ENCODE data around the gene MPPE1. TPM values are rescaled to one million over a fixed set of nuclear protein-coding genes. Genes with fewer than 3 reads are reported as not detected.

MPPE1 gene
- total RNA-seq, 1 experiment from 2014 or later, result 36.4 TPM

DNA sequence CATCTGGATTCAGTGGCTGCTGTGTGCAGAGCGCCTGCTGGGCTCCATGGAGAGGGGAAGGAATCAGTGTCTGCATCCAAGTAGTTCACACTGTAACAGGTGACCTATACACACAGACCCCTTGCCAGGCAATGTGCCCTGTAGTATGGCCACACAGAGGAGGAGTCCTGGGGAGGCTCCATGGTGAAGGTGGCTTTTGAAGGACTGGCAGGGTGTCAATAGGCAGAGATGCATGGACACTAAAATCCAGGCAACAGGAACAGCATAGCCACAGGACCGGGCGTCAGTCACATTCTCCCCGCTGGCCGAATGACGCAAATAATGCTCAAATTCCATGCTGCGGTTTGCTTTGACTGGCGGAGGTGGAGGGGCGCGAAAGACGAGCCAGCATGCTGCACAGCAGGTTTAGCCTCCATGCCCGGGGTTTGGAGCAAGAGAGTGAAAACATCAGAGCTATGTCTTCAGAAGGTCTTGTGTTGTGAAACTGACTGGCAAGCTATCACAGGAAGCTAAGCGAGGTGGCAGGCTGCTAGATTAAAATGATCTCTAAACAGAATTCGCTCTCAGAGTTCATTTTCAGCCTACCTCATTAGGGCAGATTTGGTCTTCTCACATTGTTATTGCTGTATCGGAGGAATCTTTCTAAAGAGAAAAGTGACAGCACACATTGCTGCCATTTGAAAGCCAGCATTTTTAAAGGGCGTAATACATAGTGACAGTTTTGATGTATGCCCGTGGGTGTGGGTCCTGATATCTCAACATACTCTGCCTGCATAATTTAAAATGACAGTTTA lies 58.1 kb downstream of the MPPE1 start:
- Histone ChIP-seq H3K27me3 (replicated peaks) (no peaks in the 10 kb centered on the region), H3K4me3 (peak overlapping the region; percentile 73), H3K9me3 (replicated peaks) (no peaks in the 10 kb centered on the region), H3K36me3 (peaks cover 8% of the 10 kb centered on the region), H3K27ac (peak overlapping the region; percentile 91), H3K4me1 (replicated peaks) (peaks cover 20% of the 10 kb centered on the region)
- peak; percentile 80 to 85 for DNase-seq (ENCODE audit: low read depth in 1 of 2, low spot score in 2 of 2)

GRCh38 chr18:11849279-11849678 lies 58.8 kb downstream of the MPPE1 start:
- Histone ChIP-seq H3K9me3 (replicated peaks) (no peaks in the 10 kb centered on the region), H3K27me3 (replicated peaks) (no peaks in the 10 kb centered on the region), H3K4me1 (replicated peaks) (peaks cover 20% of the 10 kb centered on the region), H3K27ac (peak overlapping the region; percentile 91), H3K4me3 (no peak overlapping the region), H3K36me3 (peaks cover 8% of the 10 kb centered on the region)
- no peak for DNase-seq (ENCODE audit: low read depth in 1 of 2, low spot score in 2 of 2)

DNA sequence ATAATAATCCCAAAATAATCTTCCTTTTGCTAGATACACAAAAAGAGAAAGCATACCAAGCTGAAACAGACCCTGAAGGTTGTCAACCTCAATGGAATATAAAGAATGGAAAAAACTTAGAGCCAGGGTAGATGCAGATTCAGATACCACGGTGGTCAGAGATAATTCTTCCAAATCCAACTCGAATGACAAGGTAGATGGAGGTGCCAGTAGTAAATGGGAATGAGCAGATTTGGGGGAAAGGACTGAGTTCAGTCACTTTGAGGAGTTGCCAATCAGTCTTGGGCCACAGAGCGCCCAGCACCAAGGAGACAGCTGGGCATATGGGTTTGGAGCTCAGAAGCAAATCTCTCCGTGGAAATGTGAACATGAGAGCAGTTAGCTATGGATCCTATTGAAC lies 60.3 kb downstream of the MPPE1 start:
- Histone ChIP-seq H3K9me3 (replicated peaks) (no peaks in the 10 kb centered on the region), H3K27ac (no peak overlapping the region), H3K36me3 (peaks cover 4% of the 10 kb centered on the region), H3K27me3 (replicated peaks) (no peaks in the 10 kb centered on the region), H3K4me1 (replicated peaks) (peaks cover 18% of the 10 kb centered on the region), H3K4me3 (no peak overlapping the region)
- DNase-seq (ENCODE audit: low read depth in 1 of 2, low spot score in 2 of 2), result no peak

GRCh38 chr18:11845654-11846053 lies 62.5 kb downstream of the MPPE1 start:
- Histone ChIP-seq H3K27me3 (replicated peaks) (no peaks in the 10 kb centered on the region), H3K36me3 (no peaks in the 10 kb centered on the region), H3K4me1 (replicated peaks) (peaks cover 11% of the 10 kb centered on the region), H3K27ac (no peak overlapping the region), H3K9me3 (replicated peaks) (no peaks in the 10 kb centered on the region), H3K4me3 (no peak overlapping the region)
- DNase-seq (ENCODE audit: low read depth in 1 of 2, low spot score in 2 of 2), result no peak

DNA sequence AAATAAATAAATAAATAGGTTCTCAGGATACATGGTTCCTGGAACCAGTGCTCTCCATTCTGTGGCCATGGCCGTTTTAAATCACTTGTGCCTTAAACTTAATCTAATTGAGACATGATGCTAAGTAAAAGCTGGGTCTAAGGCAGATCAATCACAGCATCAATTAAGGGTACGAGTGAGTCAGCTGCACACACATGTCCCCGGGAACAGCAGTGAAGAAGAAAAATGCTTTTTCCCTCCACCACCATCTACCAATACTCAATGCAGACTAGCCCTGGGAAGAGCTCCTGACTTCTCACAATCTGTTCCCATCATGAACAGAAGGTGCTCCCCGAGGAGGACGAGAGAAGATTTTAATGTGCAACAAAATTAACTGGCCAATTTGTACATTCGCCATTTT lies 63.7 kb downstream of the MPPE1 start:
- Histone ChIP-seq H3K36me3 (no peaks in the 10 kb centered on the region), H3K9me3 (replicated peaks) (no peaks in the 10 kb centered on the region), H3K4me1 (replicated peaks) (peaks cover under 1% of the 10 kb centered on the region), H3K27ac (no peak overlapping the region), H3K4me3 (no peak overlapping the region), H3K27me3 (replicated peaks) (no peaks in the 10 kb centered on the region)
- no peak for DNase-seq (ENCODE audit: low read depth in 1 of 2, low spot score in 2 of 2)

- DNase-seq (ENCODE audit: low read depth in 1 of 2, low spot score in 2 of 2), result no peak
- Histone ChIP-seq H3K4me1 (replicated peaks) (no peaks in the 10 kb centered on the region), H3K27me3 (replicated peaks) (no peaks in the 10 kb centered on the region), H3K27ac (no peak overlapping the region), H3K4me3 (no peak overlapping the region), H3K36me3 (no peaks in the 10 kb centered on the region), H3K9me3 (replicated peaks) (no peaks in the 10 kb centered on the region)
These were observed 65.6 kb downstream of the MPPE1 start for GRCh38 chr18:11842562-11842961.

DNA sequence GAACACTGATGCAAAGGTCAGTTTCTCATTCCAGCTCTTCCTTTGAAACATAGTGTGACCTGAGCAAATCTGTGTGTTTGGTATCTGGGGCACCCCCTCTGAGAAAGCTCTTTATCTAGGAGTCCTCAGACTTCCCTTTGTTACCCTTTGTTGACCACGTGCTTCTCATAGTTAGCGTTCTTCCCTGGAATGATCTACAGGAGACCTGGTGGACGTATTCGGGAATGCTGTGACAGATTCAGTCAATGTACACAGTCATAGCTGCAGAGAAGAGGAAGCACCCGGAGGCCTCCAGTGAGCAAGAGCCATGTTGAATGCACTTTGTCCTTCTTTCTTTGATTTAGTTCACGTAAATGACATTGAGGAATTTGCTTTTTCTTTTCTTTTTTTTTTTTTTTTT lies 67.6 kb downstream of the MPPE1 start:
- DNase-seq (ENCODE audit: low read depth in 1 of 2, low spot score in 2 of 2), result no peak
- Histone ChIP-seq H3K4me1 (replicated peaks) (no peaks in the 10 kb centered on the region), H3K27ac (no peak overlapping the region), H3K9me3 (replicated peaks) (no peaks in the 10 kb centered on the region), H3K36me3 (no peaks in the 10 kb centered on the region), H3K4me3 (no peak overlapping the region), H3K27me3 (replicated peaks) (no peaks in the 10 kb centered on the region)

DNA sequence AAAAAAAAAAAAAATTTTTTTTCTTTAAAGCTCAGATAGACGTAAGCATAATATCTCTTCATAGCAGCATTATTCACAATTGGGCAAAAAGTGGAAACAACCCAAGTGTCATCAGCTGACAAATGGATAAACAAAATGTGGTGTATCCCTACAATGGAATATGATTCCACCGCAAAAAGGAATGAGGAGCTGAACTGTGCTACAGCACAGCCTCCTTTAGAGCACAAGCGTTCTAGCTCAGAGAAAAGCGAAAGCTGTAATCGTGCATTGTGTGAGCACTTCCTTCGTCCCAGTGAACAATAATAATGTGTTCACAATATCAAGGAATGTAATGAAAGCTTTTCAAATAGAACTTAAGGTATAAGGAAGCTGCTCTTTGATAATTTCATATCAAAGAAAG lies 68.6 kb downstream of the MPPE1 start:
- no peaks in the 10 kb centered on the region for H3K36me3 ChIP-seq
- no peak overlapping the region for H3K4me3 ChIP-seq
- H3K27ac ChIP-seq, result no peak overlapping the region
- H3K4me1 ChIP-seq (replicated peaks), result no peaks in the 10 kb centered on the region
- no peak for DNase-seq (ENCODE audit: low read depth in 1 of 2, low spot score in 2 of 2)
- H3K27me3 ChIP-seq (replicated peaks), result no peaks in the 10 kb centered on the region
- no peaks in the 10 kb centered on the region for H3K9me3 ChIP-seq (replicated peaks)

DNA sequence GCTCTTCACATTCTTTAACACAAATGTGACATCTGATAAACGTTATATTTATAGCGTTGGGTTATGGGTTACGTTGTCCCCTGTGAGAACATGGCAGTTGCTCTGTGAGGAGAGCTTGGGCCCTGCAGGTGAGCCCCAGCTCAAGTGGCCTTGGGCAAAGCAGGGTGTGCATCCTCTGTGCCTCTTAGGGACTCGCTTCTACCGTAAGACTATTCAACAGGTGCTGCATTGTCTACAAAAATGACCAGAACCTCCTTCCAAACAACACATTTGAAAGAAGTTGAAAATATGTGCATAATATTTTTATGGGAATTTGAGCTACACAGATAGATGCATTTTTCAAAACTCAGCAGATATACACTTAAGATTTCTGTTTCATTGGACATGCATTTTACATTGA lies 73.3 kb downstream of the MPPE1 start:
- H3K9me3 ChIP-seq (replicated peaks), result no peaks in the 10 kb centered on the region
- H3K27me3 ChIP-seq (replicated peaks), result no peaks in the 10 kb centered on the region
- H3K36me3 ChIP-seq, result no peaks in the 10 kb centered on the region
- no peak overlapping the region for H3K27ac ChIP-seq
- DNase-seq (ENCODE audit: low read depth in 1 of 2, low spot score in 2 of 2), result no peak
- H3K4me3 ChIP-seq, result no peak overlapping the region
- H3K4me1 ChIP-seq (replicated peaks), result no peaks in the 10 kb centered on the region

Other genes starting within 250 kb of the MPPE1 start
- 1.9 and 5.5 TPM in 2 replicates for gene GNAL, start 219.1 kb downstream of the MPPE1 start, total RNA-seq (2014; rRNA removed; shearing (Covaris generic))
- 27.2 and 32.9 TPM in 2 replicates for gene CHMP1B, start 56.9 kb downstream of the MPPE1 start, total RNA-seq (2014; rRNA removed; shearing (Covaris generic))
- gene IMPA2, start 73.2 kb upstream of the MPPE1 start, total RNA-seq (2014; rRNA removed; shearing (Covaris generic)), result 10.6 and 13.3 TPM in 2 replicates
- gene ANKRD62, start 185.5 kb upstream of the MPPE1 start, total RNA-seq (2014; rRNA removed; shearing (Covaris generic)), result not detected in 2 replicates

Data from SJSA1 (cell line).